NOMO-1 (cell line): ENCODE data around the gene KCNIP1.

Source experiments
- DNase-seq, 2 experiments: peaks; one replicate each; lab custom pipeline; 2025; ENCODE audit not compliant: unreplicated experiment in 2 of 2; lab: John Stamatoyannopoulos, UW

KCNIP1 gene

DNA sequence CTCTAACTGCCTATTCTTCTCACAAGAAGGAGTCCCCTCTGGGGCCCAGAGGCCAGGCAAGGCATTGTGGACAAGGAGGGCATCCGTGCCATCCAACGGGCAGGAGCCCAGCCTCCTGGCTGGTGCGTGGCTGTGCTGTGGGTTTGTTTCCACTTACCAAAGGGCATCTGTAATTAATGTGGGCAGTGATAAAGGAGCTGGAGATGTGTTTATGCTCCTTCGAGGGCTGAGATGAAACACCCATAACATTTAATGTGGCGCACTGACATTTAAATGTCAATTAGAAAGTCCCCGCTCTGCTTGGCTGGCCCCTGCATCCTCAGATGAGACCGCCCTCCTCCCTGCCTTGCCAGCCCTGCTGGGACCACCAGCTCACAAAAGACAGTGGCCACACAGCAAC lies 57.1 kb downstream of the KCNIP1 start:
- DNase-seq: no peak

DNA sequence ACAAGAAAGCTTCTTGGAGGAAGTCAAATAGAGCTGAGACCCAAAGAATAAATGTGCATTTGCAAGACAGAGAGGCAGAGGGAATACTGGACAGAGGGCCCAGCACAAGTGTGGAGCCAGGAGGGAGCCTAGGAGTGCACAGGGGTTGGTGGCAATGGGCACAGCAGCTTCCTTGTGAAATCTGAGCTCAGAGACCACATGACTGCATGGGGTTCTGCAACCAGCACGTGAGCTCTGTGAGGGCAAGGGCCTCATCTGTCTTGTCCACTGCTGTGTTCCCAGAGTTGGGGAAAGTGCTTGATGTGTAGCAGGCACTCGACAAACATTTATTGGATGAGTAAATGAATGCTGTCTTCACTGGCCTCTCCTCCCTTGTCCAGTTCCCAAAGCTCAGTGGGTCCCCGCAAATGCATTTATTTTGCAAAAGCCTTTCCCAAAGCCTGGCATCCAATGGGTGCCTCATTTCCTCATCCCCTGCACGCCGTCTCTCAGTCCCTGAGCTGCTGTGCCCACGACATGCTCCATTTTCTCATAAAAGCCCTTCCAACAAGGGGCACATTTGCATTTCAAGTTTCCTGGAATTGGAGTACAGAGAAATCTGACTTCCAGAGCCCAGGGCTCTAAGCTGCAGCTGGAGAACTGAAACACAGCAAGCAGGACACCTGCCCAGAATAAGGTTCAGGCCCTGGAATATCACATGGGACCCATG lies 58.5 kb downstream of the KCNIP1 start:
- DNase-seq: no peak

DNA sequence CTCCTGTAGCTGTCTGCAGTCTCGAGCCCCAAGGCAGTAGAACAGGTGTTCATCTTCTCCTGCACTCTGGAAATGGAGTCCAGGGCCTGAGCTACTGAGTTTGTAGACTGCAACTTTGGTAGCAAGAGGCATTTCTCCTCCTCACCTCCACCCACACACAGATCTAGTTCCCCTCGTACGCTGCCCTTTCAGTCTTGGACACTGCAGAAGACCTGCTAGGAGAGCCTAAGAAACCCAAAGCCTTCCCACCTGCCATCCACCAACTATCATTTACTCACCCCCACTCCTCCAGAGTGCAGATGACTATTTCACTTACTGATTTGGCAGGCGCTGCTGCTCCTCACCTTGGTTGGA lies 59.0 kb downstream of the KCNIP1 start:
- DNase-seq: no peak

DNA sequence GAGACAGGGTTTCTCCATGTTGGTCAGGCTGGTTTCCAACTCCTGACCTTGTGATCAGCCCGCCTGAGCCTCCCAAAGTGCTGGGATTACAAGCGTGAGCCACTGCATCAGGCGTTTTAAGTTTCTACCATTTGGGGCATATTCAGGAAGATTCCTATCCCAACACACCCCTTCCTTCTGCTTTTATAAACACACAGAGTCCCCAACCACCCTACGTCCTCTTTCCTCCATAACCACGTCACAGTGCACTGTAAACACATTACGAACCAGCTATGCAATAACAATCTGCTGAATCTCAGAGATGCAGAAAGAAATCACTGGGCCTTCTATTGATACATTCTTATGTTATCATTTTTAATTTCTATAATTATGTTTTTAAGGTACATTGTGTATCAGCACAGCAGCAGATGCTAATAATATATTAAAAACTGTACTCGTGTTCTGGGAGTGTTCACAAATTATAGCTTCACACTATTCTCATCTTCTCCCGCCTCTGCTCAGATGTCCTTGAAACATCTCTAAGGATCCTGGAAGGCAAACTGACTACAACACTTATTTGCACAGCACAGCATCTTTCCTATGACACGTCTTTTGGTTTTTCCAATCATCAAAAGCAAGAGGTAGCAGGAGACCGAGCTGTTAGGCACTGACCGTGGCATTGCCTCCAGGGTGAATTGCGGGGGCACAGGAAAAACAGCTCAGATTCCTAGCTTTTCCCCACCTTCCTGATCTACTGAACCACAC lies 60.2 kb downstream of the KCNIP1 start:
- no peak for DNase-seq

DNA sequence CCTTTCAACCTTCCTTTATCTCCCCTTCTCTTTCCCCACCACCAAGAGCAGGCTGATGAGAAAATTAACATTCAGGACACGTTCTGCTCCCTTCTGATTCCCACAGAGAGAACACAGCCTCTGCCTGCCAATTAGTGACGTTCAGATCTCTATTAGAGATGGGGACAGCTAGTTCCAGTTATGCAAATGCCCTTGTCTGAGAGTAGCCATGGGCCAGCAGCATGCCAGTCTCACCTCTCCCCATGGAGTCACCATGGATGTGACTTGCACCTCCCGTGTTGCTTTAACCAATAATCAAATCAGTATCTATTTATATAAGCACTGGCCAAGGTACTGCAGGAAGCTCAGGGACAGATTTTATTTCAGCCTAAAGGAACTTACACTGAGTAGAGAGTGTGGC lies 61.3 kb downstream of the KCNIP1 start:
- DNase-seq: no peak

DNA sequence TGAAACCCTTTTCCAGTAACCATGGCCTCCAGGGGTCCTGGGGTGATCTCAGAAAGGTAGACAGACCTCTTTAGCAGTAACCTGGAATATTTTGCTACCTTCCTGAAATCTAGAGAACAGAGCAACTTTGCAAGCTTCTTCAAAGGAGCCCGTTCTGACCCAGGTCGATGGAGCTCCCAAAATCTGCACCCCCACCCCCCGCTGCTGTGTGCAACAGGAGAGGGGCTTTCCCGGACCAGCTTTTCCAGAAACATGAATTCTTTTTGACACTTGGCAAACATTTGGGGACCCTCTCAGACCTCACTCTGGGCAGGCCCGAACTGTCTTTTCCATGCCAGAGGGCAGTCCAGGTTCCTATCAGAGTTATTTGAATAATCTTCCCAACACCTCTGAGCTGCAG lies 65.3 kb downstream of the KCNIP1 start:
- DNase-seq: no peak

GRCh38 chr5:170570476-170570875 lies 66.7 kb downstream of the KCNIP1 start:
- no peak for DNase-seq

DNA sequence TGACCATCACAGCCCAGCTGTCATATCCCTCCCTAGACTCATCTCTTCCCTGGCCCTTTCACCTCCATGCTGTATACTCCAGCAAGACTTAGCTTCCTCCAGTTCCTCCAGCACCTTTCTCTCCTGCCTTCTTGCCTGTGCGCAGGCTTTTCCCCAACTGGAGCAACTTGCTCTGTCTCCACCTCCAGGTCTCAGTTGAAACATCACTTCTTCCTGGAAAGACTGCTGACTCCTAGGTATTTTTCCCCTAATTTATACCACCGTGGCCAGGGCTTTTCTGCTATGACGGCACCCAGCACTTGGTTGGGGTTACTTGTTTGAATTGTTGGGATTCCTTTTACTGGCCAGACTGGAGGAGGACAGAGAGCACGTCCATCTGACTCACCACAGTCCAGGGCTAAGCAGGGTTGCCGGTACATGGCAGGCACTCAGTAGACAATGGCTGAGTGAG lies 67.5 kb downstream of the KCNIP1 start:
- no peak for DNase-seq

DNA sequence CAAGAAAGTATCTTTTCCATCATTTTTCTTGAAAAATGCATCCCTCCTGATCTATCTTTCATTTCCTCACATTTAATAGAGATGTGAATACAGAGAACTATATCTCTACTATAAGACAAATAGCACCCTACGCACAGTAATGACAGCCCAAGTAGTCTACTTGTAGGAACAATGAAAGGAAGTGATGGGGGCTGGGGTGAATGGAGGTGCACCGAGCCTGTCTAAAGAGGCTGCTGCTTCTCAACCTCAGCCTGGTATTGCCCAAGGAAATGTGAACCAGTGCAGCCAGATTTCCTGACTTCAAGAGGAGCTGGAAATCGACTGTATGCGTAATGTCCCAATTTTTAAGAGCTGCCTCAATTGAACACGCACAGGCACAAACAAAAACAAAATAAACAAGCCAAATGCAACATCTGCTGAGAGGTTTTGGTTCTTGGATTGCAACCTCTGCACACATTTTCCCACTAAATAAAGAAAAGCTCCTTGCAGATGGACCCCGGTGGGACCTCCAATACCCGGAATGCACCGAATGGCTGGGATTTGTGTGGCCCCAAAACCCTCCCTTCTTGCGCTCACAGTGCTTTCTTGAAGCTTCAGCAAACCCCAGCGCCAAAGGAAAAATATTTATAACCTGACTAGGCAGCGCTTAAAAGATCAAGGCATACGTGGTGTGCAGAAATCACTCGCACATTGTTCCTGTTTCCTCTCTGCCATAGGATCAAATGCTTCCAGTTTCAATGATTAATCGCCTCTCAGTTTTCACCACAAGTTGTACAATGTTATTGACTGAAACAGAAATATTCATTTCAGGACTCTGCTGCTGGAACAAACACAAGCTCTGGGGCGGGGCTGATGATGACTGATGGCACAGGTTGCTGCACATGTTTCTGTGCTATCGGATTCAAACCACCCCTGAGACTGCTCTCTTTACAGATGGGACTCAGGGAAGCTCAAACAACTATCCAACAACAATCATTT lies 68.3 kb downstream of the KCNIP1 start:
- peak; percentile 38 to 76 for DNase-seq

- no peak for DNase-seq
These were observed 69.3 kb downstream of the KCNIP1 start for GRCh38 chr5:170573114-170573513.

DNA sequence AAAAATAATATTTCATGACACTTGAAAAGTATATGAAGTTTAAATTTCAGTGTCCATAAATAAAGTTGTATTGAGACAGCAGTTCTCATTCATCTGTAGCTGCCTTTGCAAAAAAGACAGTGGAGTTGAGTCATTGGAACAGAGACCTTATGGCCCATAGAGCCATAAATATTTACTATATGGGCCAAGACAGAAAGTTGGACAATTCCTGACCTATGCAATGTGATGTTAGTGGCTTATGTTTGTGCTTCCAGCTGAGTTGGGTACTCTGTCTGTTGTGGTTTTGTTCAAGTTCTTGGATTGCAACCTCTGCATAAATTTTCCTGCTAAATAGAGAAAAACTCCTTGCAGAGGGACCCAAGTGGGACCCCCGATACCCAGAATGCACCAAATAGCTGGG lies 69.8 kb downstream of the KCNIP1 start:
- DNase-seq: no peak

- DNase-seq: no peak
These were observed 73.0 kb downstream of the KCNIP1 start for GRCh38 chr5:170576602-170577535.

DNA sequence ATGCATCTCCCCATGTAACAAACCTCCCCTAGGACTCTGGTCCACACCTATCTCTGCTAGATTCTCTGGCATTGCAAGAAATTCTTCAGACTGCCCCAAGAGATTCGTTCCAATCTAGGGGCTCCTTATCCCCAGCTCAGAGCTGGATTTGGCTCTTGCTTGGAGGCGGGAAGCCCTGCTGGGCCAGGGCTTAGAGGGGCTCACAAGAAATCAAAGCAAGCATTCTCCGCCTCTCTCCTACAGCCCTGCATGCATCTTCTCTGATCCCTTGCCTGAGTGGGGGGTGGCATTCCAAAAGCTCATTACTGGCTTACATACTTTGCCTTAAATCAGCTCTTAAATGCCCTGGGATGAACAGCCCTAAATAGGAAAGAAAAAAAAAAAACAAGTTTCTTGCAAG lies 75.8 kb downstream of the KCNIP1 start:
- DNase-seq: no peak

- DNase-seq: no peak
These were observed 77.4 kb downstream of the KCNIP1 start for GRCh38 chr5:170581211-170581610.

DNA sequence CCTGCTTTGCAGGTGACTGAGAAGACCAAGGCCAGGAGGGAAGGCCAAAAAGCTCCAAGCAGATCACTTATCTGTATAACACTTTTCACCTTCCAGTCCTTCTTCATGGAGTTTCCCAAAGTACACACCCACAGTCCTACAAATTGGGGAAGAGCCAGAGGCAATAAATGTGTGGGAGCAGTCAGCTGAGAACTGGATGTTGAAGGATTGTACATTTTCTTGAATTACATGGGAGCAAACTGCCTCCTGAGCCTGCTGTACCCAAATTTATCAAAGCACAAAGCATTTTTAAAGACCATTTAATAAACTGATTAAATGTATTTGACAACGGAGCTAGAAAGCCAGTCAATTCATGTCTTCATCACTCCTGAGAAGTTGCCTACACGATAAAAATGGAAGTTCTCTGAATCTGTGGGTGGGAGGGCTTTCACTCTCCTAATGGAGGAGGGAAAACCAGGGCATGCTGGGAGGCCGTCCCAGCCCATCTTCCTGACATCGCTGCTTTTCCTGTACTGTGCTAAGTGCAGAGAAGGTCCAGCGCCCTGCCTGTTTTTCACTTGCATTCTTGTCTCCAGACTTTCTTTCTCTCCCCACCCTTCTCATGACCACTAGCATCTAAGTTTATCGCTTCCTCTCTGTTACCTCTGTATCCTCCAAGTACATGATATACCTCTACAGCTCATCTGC lies 79.0 kb downstream of the KCNIP1 start:
- no peak for DNase-seq

DNA sequence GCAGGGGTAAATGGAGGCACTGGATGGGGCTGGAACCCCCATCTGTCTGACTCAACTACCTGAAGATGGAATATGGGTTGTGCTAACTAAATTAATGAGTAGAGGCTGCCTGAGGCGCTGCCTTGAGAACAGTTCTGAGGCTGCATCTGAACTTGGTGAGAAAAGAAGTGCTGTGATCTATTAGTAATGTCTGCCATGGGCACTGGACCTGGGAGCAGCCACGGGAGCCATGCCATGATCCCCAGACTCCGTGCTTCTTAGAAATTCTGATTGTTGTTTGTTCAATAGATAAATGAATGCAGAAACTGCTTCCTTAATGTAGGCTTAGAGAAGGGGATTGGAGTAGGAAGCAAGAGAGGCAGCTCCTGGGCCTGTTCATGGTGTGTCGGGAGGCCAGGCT lies 80.2 kb downstream of the KCNIP1 start:
- DNase-seq: no peak

DNA sequence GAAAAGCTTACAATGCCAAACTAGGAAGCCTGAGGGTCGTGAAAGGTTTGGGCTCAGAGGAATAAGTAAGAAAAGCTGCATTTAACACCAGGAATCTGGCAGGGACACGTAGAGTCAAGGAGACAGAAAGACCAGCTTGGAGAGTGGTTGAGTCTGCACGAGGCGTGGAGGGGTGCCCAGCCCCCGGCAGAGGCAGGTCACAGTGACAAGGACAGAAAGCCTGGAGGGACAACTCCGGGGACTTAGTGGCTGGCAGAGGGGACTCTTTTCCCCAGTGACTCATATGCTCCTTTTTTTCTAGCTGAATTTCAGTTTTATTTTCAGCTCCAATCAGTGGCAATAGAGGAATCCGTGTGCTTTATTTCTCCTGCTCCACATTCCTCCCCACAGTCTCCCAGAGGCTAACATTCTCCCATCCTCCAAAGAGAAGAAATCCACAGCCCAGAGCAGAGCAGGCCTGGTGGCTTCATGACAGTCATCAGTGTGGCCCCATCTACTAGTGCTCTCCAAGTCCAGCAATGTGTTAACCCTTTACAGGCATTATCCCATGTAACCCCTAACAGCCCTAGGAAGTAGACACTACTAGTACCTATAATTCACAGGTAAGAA lies 80.7 kb downstream of the KCNIP1 start:
- no peak for DNase-seq

GRCh38 chr5:170585273-170585948 lies 81.6 kb downstream of the KCNIP1 start:
- DNase-seq: no peak

DNA sequence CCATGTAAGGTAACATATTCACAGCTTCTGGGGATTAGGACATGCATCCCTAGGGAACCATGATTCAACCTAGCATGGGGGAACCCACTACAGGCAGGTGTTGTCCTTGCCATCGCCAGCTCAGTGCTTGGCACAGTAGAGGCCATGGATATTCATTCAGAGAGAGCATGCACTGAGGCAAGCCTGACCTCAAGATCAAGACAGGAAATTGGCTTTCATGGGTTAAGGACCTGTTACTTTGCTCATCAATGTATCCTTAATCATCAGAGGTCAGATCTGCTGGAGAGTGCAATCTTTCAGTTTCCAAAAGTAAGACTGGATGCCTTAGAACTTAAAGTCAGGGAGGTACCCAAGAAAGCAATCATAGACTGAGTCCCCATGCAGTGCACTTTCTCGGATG lies 84.0 kb downstream of the KCNIP1 start:
- no peak for DNase-seq
